ENCODE results near the gene ATXN3. TPM values are rescaled to one million over a fixed set of nuclear protein-coding genes. Genes with fewer than 3 reads are reported as not detected.
A peak's percentile ranks its signal among the peaks of the same experiment; 100 is the strongest.

The ATXN3 gene
- total RNA-seq, 1 donor from 2014 or later: 50.4 TPM

DNA sequence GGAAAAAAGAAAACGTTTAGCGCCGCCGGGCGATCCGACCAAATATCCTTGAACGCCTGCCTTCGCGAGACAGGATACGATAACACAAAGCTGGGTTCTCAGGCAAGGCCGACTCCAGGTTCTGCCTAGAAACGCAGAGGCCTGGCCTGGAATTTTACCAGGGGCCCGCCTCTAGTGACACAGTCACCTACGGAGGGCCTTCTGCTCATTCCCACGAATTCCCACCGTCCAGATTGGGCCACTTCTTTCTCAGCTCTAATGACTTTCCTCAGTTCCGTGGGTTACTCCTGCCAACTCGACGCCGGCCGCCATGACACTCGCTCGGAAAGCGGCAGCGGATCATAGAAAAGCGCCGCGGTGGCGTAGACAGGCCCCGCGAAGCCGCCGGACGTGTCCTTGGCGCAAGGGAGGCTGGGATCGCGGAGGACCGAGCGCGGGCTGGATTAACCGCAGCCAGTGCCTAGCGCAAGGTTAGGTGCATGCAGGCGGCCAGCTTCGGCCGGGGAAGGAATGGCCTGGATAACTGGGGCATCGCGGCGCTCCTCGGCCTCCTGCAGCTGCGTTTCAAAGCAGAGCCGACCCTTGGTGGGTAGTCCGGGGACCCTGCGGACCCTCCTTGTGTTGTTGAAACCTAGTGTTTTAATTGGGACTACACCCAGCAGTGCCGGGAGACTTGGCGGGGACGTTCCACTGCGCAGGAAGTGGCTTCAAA lies 66.5 kb downstream of the ATXN3 start, which contains the start of gene TRIP11:
Gene TRIP11 (minus strand): TSS at position 341 of the 712 bp plus-strand sequence. CDS start 374 bp downstream, outside the sequence.
- peak; percentile 99 for ATAC-seq

DNA sequence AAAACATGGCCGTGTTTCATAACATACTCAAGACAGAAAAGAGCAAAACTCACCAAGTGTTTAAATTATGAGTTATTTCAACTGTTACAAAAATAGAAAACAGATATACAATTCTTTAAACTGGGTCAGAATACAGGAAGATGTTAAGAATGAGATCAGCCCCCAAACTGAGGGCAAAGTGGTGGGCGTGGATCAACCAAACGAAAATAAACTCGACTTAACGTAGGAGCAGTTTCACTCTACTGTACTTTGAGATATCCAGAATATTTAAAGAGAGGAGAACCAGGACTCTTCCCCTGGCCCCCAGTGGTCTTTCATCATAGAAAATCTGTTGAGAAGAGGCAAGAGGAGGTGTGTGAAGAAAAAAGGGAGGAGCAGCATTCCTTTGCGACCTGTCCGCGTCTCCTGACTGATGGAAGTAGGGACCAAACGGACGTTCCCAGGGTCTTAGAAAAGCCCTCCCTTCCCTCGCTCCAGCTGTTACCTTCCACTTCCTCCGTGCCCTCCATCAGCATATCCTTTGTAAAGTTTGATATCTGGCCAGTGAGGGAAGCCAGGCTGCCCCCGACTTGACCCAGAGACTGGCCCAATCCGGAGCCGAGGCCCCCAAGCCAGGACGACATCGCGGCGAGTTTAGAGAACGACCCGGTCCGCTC lies 67.2 kb downstream of the ATXN3 start:
- peaks cover 30% of the 10 kb centered on the region for H3K4me1 ChIP-seq
- ATAC-seq (peak; percentile 60), DNase-seq (no peak)
- H3K27ac ChIP-seq: peak overlapping the region; percentile 95
- TF ChIP-seq, protein P1, sequence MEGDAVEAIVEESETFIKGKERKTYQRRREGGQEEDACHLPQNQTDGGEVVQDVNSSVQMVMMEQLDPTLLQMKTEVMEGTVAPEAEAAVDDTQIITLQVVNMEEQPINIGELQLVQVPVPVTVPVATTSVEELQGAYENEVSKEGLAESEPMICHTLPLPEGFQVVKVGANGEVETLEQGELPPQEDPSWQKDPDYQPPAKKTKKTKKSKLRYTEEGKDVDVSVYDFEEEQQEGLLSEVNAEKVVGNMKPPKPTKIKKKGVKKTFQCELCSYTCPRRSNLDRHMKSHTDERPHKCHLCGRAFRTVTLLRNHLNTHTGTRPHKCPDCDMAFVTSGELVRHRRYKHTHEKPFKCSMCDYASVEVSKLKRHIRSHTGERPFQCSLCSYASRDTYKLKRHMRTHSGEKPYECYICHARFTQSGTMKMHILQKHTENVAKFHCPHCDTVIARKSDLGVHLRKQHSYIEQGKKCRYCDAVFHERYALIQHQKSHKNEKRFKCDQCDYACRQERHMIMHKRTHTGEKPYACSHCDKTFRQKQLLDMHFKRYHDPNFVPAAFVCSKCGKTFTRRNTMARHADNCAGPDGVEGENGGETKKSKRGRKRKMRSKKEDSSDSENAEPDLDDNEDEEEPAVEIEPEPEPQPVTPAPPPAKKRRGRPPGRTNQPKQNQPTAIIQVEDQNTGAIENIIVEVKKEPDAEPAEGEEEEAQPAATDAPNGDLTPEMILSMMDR (IDR thresholded peaks at IDR 0.05): no peak
- H3K9me3 ChIP-seq: no peaks in the 10 kb centered on the region
- peak overlapping the region; percentile 77 for H3K4me3 ChIP-seq
- no peaks in the 10 kb centered on the region for H3K36me3 ChIP-seq
- no peaks in the 10 kb centered on the region for H3K27me3 ChIP-seq
- intact Hi-C loops (cut with DNase I): no loop called here

More for the DNA sequence above, 66.5 kb downstream of the ATXN3 start, which contains the start of gene TRIP11:
- TF ChIP-seq, protein P1 (IDR thresholded peaks at IDR 0.05): no peak
- H3K4me3 ChIP-seq: peak within 1 kb of the TSS; percentile 77
- no peaks in the 10 kb centered on the region for H3K9me3 ChIP-seq
- H3K4me1 ChIP-seq: peaks cover 30% of the 10 kb centered on the region
- intact Hi-C loops (cut with DNase I): no loop called here
- no peaks in the 10 kb centered on the region for H3K27me3 ChIP-seq
- peak within 1 kb of the TSS; percentile 95 for H3K27ac ChIP-seq
- H3K36me3 ChIP-seq: no peaks in the 10 kb centered on the region
- peak; percentile 97 for DNase-seq

DNA sequence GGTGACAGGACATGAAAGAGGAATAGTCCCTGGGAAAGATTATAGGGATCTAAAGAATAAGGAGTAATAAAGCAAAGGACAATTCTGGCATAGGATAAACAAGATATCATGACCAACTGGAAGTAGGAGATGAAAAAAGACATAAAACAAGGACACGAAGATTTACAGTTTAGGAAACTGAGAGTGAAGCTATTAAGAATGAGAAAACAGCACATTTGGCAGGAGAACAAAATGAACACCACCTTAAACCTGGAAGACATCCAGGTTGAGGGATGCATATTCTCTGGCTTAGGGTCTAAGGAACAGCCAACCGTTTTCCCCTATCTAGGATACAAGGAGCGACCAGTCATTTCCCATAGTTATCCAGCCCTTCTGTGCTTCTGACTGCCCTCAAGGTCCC lies 68.4 kb downstream of the ATXN3 start:
- Histone ChIP-seq H3K4me3 (peak overlapping the region; percentile 77), H3K27ac (no peak overlapping the region), H3K36me3 (no peaks in the 10 kb centered on the region), H3K9me3 (no peaks in the 10 kb centered on the region), H3K4me1 (peaks cover 30% of the 10 kb centered on the region), H3K27me3 (no peaks in the 10 kb centered on the region)
- intact Hi-C loops (cut with DNase I): no loop called here
- DNase-seq (no peak), ATAC-seq (no peak)
- TF ChIP-seq, protein P1 (IDR thresholded peaks at IDR 0.05): no peak

GRCh38 chr14:92035890-92036289 lies 70.5 kb downstream of the ATXN3 start:
- Histone ChIP-seq H3K27me3 (no peaks in the 10 kb centered on the region), H3K4me3 (no peak overlapping the region), H3K36me3 (peaks cover 18% of the 10 kb centered on the region), H3K27ac (no peak overlapping the region), H3K9me3 (no peaks in the 10 kb centered on the region), H3K4me1 (peaks cover 25% of the 10 kb centered on the region)
- intact Hi-C loops (cut with DNase I): no loop called here
- DNase-seq (no peak), ATAC-seq (no peak)
- TF ChIP-seq, protein P1 (IDR thresholded peaks at IDR 0.05): no peak

DNA sequence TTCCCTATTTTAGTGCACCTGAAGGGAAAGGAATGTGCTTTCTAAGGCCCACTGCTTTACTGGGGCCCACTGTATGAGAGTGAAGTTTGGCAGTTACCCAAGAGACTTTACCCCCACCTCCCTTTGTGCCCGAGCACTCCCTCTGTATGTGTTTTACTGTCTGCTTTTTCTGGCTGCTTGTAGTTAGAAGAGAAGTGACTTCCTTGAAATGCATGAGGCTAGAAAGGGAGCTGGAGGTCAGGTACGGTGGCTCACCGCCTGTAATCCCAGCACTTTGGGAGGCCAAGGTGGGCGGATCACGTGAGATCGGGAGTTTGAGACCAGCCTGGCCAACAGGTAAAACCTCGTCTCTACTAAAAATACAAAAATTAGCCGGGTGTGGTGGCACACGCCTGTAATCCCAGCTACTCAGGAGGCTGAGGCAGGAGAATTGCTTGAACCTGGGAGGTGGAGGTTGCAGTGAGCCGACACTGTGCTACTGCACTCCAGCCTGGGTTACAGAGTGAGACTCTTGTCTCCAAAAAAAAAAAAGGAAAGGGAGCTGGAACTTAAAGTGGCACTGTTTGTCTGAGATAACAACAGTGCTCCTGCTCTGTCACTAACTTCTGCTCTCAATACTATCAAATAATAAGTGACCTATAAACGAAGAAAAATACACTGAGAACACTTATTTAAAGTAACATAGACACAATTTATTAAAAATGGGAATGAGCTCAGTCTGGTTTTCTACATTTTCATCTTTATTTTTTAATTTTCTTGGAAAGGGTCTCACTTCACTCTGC lies 72.3 kb downstream of the ATXN3 start:
- Histone ChIP-seq H3K27me3 (no peaks in the 10 kb centered on the region), H3K4me3 (no peak overlapping the region), H3K4me1 (peaks cover 23% of the 10 kb centered on the region), H3K9me3 (no peaks in the 10 kb centered on the region), H3K36me3 (peaks cover 27% of the 10 kb centered on the region), H3K27ac (no peak overlapping the region)
- TF ChIP-seq, protein P1 (IDR thresholded peaks at IDR 0.05): no peak
- ATAC-seq (no peak), DNase-seq (no peak)
- intact Hi-C loops (cut with DNase I): no loop called here

Data from upper lobe of right lung (tissue), 1 donor.